Testis (tissue), 3 donors: ENCODE data around the gene ANGPTL7. TPM values are rescaled to one million over a fixed set of nuclear protein-coding genes. Genes with fewer than 3 reads are reported as not detected.
A peak's percentile ranks its signal among the peaks of the same experiment; 100 is the strongest.
"Not testable (repeated sequence)": the region's sequence is repeated elsewhere in the genome, so short reads cannot be mapped to it uniquely, and the experiment has no call there.

ENCODE experiments used
- DNase-seq: peaks from one replicate; pipeline ENCODE4 v3.0.0-alpha.2; 2019
- H3K27ac ChIP-seq, 2 donors: fragments of 200-600 bp; sonication (generic); one replicate each; pipeline ENCODE4 v1.5.1; 2019
- H3K27me3 ChIP-seq: fragments of 200-600 bp; sonication (generic); one replicate; pipeline ENCODE4 v1.5.1; 2019
- H3K36me3 ChIP-seq: fragments of 200-600 bp; sonication (generic); one replicate; pipeline ENCODE4 v1.5.1; 2017; ENCODE audit warnings: low read depth; ENCODE audit errors: missing control alignments
- H3K4me1 ChIP-seq: fragments of 200-600 bp; sonication (generic); one replicate; pipeline ENCODE4 v1.5.1; 2019
- H3K4me3 ChIP-seq, 2 donors: fragments of 200-600 bp; sonication (generic); one replicate each; pipeline ENCODE4 v1.5.1; 2017 to 2019
- H3K9me3 ChIP-seq: fragments of 200-600 bp; sonication (generic); one replicate; pipeline ENCODE4 v1.5.1; 2017
- POLR2A ChIP-seq: fragments of 450-650 bp; IDR thresholded peaks from one replicate; pipeline ENCODE4 v1.6.1; 2017; ENCODE audit warnings: antibody characterized with exemption, mild to moderate bottlenecking, moderate library complexity
- WGBS, 2 donors: methylation state at CpG; one replicate each; pipeline ENCODE4 v1.1.5; 2018; 5-methylcytosine and 5-hydroxymethylcytosine counted together
- intact Hi-C: fragments of 100-400 bp; cut with DNase I; formaldehyde crosslinking; loops from one replicate; pipeline ENCODE4 v1.15.1; 2023; ENCODE audit warnings: low total_unique reads
- polyA plus RNA-seq: library from polyadenylated mRNA; stranded (reverse); fragments of 350-450 nt; fragmentation: Illumina TruSeq; extraction: RNeasy Lipid Tissue Mini Kit (QIAGEN cat#74804); gene quantifications from one replicate; pipeline ENCODE4 v1.2.3, GENCODE V29; 2014; ENCODE audit warnings: low read depth, low replicate concordance; ENCODE audit not compliant: insufficient read depth
- total RNA-seq, 2 donors: library from RNA; depleted of rRNA; stranded (reverse); fragments of >200 nt; gene quantifications; one replicate each; pipeline ENCODE4 v1.2.3, GENCODE V29; 2016
- TF ChIP-seq, protein P1 (sequence below), 3 experiments: fragments of 450-650 bp in 2 of 3; fragments of 200-600 bp in 1 of 3; sonication (generic) in 1 of 3; IDR thresholded peaks; one replicate each; pipeline ENCODE4 v1.5.1; 2016 to 2019; ENCODE audit warnings: antibody characterized with exemption in 3 of 3, mild to moderate bottlenecking in 2 of 3, moderate library complexity in 1 of 3

The ANGPTL7 gene
- total and polyA plus RNA-seq, 3 donors from 2014 or later: 1.6 TPM; not detected in 2

DNA sequence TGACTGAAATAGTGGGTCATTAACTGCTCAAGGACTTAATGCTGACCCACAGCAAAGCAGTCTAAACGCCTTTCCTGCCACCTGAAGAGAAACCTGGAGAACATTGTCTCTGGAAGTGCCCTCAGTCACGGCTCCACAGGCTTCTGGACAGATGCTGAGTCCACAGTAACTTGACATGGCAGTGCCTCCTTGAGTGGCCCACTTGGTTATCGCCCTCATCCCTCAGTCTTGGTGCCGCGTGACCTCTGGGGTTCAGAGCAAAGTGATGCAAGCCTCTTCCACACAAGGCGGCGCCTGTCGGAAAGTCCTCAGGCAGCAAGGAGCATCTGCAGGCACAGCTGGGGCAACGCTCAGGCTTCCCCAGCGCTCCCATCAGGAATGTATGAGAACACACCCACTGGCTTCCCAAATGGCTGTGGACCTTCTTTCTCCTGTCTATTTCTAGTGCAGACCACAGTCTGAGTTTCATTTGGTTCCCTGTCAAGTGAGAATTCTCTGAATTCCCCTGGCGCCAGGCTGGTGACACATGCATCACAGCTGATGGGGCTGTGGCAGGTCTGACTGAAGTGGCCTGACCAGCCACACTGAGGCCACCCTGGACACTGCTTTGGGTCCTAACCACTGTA lies 13.0 kb upstream of the ANGPTL7 start:
- no peaks in the 10 kb centered on the region for H3K9me3 ChIP-seq
- WGBS, 2 donors: 93 to 100% methylated on average over 9 to 11 of the region's 11 CpGs
- DNase-seq: no peak
- H3K4me3 ChIP-seq: no peak overlapping the region
- no peak overlapping the region for H3K27ac ChIP-seq
- no peaks in the 10 kb centered on the region for H3K36me3 ChIP-seq
- intact Hi-C loops: no loop called here
- peaks cover 10% of the 10 kb centered on the region for H3K4me1 ChIP-seq
- H3K27me3 ChIP-seq: no peaks in the 10 kb centered on the region
- TF ChIP-seq POLR2A: no peak
- TF ChIP-seq, protein P1, sequence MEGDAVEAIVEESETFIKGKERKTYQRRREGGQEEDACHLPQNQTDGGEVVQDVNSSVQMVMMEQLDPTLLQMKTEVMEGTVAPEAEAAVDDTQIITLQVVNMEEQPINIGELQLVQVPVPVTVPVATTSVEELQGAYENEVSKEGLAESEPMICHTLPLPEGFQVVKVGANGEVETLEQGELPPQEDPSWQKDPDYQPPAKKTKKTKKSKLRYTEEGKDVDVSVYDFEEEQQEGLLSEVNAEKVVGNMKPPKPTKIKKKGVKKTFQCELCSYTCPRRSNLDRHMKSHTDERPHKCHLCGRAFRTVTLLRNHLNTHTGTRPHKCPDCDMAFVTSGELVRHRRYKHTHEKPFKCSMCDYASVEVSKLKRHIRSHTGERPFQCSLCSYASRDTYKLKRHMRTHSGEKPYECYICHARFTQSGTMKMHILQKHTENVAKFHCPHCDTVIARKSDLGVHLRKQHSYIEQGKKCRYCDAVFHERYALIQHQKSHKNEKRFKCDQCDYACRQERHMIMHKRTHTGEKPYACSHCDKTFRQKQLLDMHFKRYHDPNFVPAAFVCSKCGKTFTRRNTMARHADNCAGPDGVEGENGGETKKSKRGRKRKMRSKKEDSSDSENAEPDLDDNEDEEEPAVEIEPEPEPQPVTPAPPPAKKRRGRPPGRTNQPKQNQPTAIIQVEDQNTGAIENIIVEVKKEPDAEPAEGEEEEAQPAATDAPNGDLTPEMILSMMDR (IDR thresholded peaks at IDR 0.05): no peak

DNA sequence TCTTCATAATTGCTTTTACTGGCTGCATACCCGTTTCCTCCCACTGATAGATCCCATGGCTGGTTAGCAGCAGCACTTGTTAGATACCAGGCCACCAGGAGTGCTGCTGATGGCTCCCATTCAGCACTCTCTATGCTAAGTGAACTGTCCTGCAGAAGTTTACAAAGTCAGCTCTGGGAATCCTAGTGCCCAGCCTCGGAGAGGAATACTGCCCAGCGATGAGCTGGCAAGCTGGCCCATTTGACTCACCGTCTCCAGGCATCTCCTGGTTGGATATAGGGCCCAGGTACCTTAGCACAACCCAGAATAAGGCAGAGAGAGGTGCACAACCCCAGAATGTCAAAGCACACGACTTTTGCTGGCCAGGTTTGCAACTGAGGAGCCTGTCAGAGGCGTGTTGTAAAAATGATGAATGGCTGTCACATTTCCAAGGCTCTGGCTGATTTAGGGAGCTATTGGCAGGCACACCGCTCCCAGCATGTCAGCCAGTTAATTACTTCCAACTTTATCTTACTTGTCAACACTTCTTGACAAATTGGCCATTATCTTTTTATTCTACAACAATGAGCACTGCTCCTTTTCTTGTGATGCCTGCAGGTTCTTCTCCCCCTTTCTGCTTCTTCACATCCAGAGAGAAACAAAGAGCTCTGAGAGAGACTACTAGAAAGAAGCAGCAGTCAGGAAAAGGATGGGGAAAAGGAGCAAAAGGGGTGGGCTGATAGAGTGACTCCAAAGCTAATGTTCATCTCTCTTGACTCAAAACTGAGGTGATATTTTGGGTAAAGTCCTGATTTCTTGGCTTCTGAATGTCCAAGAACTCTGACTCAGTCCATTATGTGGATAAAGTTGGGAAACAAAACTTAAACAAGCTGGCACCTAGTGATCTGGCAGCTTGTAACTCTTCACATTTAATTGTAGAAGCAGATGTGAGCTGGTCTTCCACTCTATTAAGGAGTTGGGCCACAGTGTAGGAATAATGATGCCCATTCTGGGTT lies 10.8 kb upstream of the ANGPTL7 start:
- TF ChIP-seq POLR2A: no peak
- TF ChIP-seq, protein P1 (IDR thresholded peaks at IDR 0.05): no peak
- Histone ChIP-seq H3K4me3 (no peak overlapping the region), H3K36me3 (no peaks in the 10 kb centered on the region), H3K27me3 (no peaks in the 10 kb centered on the region), H3K9me3 (no peaks in the 10 kb centered on the region), H3K4me1 (peaks cover 10% of the 10 kb centered on the region), H3K27ac (peak overlapping the region in 1 of 2 donors; percentile 11)
- DNase-seq: no peak
- 55 to 58% methylated on average over 4 to 7 of the region's 7 CpGs for WGBS, 2 donors
- intact Hi-C loops: no loop called here

DNA sequence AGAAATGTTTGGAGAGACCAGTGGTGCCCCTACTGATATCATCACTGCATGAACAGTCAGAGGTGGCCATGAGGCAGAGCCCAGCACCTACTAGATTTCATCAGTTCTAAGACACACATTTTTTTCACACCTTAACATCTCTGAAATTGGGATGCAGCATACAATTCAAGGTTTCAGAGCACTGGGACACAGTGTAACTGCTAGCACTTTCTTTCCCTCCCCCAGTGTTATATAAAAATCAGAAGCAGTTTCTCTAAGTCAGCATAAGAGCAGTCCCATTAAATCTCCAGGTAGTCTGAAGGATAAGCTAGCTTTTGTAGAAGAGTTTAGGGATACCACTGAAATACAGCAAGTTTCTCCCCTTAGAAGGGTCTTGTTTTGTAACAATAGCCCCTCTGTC lies 10.0 kb upstream of the ANGPTL7 start:
- H3K27ac ChIP-seq: peak overlapping the region; percentile 11 to 17
- H3K27me3 ChIP-seq: no peaks in the 10 kb centered on the region
- intact Hi-C loops: no loop called here
- TF ChIP-seq, protein P1 (IDR thresholded peaks at IDR 0.05): no peak
- no peak for TF ChIP-seq POLR2A
- H3K9me3 ChIP-seq: no peaks in the 10 kb centered on the region
- no peak for DNase-seq
- H3K36me3 ChIP-seq: no peaks in the 10 kb centered on the region
- H3K4me1 ChIP-seq: peaks cover 10% of the 10 kb centered on the region
- H3K4me3 ChIP-seq: no peak overlapping the region

DNA sequence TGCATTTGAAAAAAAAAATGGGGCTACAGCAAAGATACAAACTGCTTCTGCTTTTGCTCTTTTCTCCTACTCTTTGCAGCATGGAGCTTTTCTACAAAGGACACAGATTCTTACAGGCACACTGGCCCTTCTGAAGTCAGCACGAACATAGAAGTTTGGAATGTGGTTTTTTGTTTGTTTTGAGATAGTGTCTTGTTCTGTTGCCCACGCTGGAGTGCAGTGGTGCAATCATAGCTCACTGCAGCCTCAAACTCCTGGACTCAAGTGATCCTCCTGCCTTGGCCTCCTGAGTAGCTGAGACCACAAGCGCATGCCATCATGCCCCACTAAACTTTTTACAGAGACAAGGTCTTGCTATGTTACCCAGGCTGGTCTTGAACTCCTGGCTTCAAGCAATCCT lies 9.4 kb upstream of the ANGPTL7 start:
- H3K9me3 ChIP-seq, H3K4me1 ChIP-seq, H3K36me3 ChIP-seq, H3K4me3 ChIP-seq, H3K27me3 ChIP-seq, DNase-seq, intact Hi-C loops: not testable (repeated sequence)
- peak overlapping the region in 1 of 2 donors; percentile 11 for H3K27ac ChIP-seq
- WGBS, 2 donors: 52 to 58% methylated on average over 3 of the region's 3 CpGs

DNA sequence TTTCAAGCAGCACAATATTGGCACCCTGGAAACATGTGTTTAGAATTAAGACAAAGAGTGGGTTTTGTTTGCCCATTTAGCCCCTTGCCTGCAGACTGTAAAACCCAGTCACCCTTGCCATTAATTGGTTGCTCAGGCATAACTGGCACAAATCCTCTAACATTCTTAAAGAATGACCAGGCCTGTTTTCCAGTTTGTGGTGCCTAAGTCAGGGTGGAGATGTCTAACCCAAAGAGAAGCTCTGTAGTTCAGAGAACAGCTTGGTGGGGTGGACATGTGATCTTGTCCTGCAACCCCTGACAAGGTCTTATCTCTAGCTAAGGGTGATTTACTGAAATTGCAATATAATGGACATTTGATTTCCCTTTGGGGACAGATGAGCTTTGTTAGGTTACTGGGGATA lies 8.8 kb upstream of the ANGPTL7 start:
- Histone ChIP-seq H3K27me3 (no peaks in the 10 kb centered on the region), H3K4me3 (no peak overlapping the region), H3K27ac (no peak overlapping the region), H3K9me3 (no peaks in the 10 kb centered on the region), H3K36me3 (no peaks in the 10 kb centered on the region), H3K4me1 (peaks cover 10% of the 10 kb centered on the region)
- TF ChIP-seq, protein P1 (IDR thresholded peaks at IDR 0.05): no peak
- no peak for TF ChIP-seq POLR2A
- intact Hi-C loops: no loop called here
- DNase-seq: no peak
